Right forelimb (tissue), 1 donor: ENCODE results near the gene ARHGAP45.
A peak's percentile ranks its signal among the peaks of the same experiment; 100 is the strongest.

Experiments used
- DNase-seq: peaks from one replicate; pipeline ENCODE4 v3.0.0-alpha.2; 2018

ARHGAP45 gene

GRCh38 chr19:1038978-1039645, 27.9 kb upstream of the ARHGAP45 start:
- DNase-seq = no peak

- DNase-seq = peak; percentile 95
Measured at GRCh38 chr19:1039646-1040475, 27.1 kb upstream of the ARHGAP45 start, which contains the start of gene ABCA7. Gene ABCA7 (plus strand): TSS chr19:1040107. CDS start chr19:1041362, 1,255 bp downstream.

- peak; percentile 87 for DNase-seq
Measured at GRCh38 chr19:1040476-1041271, 26.3 kb upstream of the ARHGAP45 start.

- DNase-seq = no peak
Measured at GRCh38 chr19:1041272-1041834, 25.6 kb upstream of the ARHGAP45 start.

- DNase-seq = no peak
Measured at GRCh38 chr19:1041835-1042685, 24.9 kb upstream of the ARHGAP45 start.

GRCh38 chr19:1042689-1043511, 24.1 kb upstream of the ARHGAP45 start:
- no peak for DNase-seq

GRCh38 chr19:1045247-1045603, 21.7 kb upstream of the ARHGAP45 start:
- no peak for DNase-seq

GRCh38 chr19:1046117-1046626, 20.8 kb upstream of the ARHGAP45 start:
- no peak for DNase-seq

- no peak for DNase-seq
Measured at GRCh38 chr19:1046836-1047695, 19.9 kb upstream of the ARHGAP45 start.

- DNase-seq = no peak
Measured at GRCh38 chr19:1047696-1048147, 19.2 kb upstream of the ARHGAP45 start.

GRCh38 chr19:1049106-1049505, 17.9 kb upstream of the ARHGAP45 start:
- DNase-seq = no peak

- DNase-seq = no peak
Measured at GRCh38 chr19:1049800-1050199, 17.2 kb upstream of the ARHGAP45 start.

- no peak for DNase-seq
Measured at GRCh38 chr19:1050989-1051788, 15.8 kb upstream of the ARHGAP45 start.

- DNase-seq = no peak
Measured at GRCh38 chr19:1051791-1052190, 15.2 kb upstream of the ARHGAP45 start.

GRCh38 chr19:1052349-1052975, 14.5 kb upstream of the ARHGAP45 start:
- DNase-seq = no peak

GRCh38 chr19:1053176-1054101, 13.5 kb upstream of the ARHGAP45 start:
- DNase-seq = no peak
